GM20000 (cell line): ENCODE measurements around the gene STX12.

ENCODE experiments used
- DNase-seq: peaks from one replicate; pipeline ENCODE4 v3.0.0; 2012; ENCODE audit warnings: low spot score
- TF ChIP-seq, protein P1 (sequence below): IDR thresholded peaks from 2 replicates; pipeline ENCODE4 v1.5.1; 2012; ENCODE audit warnings: mild to moderate bottlenecking, control low read depth; ENCODE audit errors: extremely low read depth, missing control alignments

STX12 gene

DNA sequence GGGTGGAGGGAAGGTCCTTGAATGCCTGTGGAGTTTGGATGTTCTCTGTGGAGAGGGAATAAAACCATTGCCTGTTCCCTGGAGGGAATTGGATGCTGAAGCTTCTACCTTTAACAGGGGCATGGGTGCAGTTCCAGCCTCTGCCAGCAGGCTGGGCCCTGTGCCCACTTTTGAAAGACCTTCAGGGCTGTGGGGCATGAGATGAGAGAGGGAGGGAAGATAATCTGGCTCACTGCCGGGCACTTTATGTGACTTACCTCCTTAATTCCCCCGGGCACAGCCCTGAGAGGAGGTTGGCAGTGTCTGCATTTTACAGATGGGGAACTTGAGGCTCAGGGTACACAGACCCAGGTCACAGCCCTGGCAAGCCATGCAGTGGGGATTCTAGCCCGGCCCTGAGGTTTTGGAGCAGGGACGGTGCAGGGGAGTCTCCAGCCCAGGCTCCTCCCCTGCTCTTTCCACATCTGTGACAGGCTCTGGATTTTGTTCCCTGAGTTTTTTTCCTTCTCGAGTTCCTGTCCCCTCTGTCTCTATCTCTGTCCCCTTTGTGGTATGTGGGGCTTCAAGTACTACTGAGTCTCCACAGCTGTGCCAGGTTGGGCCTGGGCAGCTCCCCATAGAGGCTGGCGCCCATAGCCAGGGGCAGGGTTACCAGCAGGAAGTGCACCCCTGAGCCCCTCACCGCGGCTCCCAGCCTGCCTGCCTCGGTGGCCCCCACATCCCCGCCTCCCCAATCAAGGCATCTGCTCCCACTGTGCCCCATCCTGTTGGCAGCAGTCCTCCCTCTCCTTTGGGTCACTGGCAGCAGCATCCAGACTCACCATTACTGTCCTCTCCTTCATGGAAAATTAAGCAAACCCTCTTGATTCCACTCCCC is 85.3 kb downstream of the STX12 start:
- TF ChIP-seq, protein P1, sequence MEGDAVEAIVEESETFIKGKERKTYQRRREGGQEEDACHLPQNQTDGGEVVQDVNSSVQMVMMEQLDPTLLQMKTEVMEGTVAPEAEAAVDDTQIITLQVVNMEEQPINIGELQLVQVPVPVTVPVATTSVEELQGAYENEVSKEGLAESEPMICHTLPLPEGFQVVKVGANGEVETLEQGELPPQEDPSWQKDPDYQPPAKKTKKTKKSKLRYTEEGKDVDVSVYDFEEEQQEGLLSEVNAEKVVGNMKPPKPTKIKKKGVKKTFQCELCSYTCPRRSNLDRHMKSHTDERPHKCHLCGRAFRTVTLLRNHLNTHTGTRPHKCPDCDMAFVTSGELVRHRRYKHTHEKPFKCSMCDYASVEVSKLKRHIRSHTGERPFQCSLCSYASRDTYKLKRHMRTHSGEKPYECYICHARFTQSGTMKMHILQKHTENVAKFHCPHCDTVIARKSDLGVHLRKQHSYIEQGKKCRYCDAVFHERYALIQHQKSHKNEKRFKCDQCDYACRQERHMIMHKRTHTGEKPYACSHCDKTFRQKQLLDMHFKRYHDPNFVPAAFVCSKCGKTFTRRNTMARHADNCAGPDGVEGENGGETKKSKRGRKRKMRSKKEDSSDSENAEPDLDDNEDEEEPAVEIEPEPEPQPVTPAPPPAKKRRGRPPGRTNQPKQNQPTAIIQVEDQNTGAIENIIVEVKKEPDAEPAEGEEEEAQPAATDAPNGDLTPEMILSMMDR = peak; percentile 98
- DNase-seq = peak; percentile 87

- TF ChIP-seq, protein P1 = no peak
- DNase-seq = no peak
These were observed 86.0 kb downstream of the STX12 start for GRCh38 chr1:27858949-27859576.

DNA sequence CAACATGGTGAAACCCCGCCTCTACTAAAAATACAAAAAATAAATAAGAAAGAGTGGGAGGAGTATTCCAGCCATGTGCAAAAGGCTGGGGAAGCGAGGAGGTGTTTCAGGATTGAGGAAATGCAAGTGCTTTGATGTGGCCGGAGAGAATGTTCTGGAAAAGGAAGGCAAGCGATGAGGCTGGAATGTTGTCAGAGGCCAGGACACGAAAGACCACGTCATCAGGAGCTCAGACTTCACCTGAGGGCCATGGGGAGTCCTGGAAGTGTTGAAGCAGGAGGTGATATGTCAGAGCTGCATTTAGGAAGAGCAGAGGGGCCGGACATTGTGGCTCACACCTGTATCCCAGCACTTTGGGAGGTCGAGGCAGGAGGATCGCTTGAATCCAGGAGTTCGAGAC is 88.4 kb downstream of the STX12 start:
- no peak for DNase-seq
- TF ChIP-seq, protein P1 = no peak

DNA sequence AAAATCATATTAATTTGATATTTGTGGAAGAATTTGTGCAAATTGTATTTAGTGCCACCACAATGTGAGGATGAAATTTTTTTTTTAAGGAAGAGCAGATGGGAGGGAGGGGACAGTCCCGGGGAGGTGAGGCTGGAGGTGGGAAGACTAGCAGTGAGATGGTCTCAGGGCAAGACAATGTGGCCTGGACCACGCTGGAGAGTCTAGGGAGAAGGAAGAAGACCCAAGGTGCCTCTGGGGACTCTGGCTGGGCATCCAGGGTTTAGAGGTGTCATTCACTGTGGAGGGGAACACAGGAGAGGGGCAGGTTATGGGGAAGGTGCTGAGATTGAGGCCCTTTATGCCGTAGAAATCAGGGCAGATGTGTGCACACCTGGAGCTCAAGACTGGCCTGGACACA is 89.0 kb downstream of the STX12 start:
- TF ChIP-seq, protein P1 = no peak

GRCh38 chr1:27862671-27863537 is 89.9 kb downstream of the STX12 start:
- peak; percentile 48 for DNase-seq
- TF ChIP-seq, protein P1 = no peak

More for the DNA sequence above, 89.0 kb downstream of the STX12 start:
- no peak for DNase-seq

- no peak for DNase-seq
- TF ChIP-seq, protein P1 = no peak
These were observed 90.5 kb downstream of the STX12 start for GRCh38 chr1:27863538-27863915.
